UCSD-AML1 (cell line): ENCODE results near the gene PHKG1.
A peak's percentile ranks its signal among the peaks of the same experiment; 100 is the strongest.
"Not testable (repeated sequence)": the region's sequence is repeated elsewhere in the genome, so short reads cannot be mapped to it uniquely, and the experiment has no call there.

Experiments
- DNase-seq: peaks from one replicate; lab custom pipeline; 2025; ENCODE audit not compliant: unreplicated experiment; lab: John Stamatoyannopoulos, UW

PHKG1 gene

GRCh38 chr7:56083150-56083785, 9.5 kb downstream of the PHKG1 start:
- no peak for DNase-seq

- no peak for DNase-seq
These were observed 11.0 kb downstream of the PHKG1 start for GRCh38 chr7:56081626-56082340.

- DNase-seq = not testable (repeated sequence)
These were observed 11.9 kb downstream of the PHKG1 start for GRCh38 chr7:56080726-56081435.

DNA sequence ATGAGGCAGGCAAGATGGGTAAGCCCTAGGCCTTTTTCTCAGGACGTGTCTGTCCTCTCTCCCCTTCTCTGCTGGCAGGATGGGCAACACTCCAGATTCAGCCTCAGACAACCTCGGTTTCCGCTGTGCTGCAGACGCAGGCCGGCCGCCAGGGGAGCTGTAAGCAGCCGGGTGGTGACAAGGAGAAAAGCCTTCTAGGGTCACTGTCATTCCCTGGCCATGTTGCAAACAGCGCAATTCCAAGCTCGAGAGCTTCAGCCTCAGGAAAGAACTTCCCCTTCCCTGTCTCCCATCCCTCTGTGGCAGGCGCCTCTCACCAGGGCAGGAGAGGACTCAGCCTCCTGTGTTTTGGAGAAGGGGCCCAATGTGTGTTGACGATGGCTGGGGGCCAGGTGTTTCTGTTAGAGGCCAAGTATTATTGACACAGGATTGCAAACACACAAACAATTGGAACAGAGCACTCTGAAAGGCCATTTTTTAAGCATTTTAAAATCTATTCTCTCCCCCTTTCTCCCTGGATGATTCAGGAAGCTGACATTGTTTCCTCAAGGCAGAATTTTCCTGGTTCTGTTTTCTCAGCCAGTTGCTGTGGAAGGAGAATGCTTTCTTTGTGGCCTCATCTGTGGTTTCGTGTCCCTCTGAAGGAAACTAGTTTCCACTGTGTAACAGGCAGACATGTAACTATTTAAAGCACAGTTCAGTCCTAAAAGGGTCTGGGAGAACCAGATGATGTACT, 13.1 kb downstream of the PHKG1 start:
- DNase-seq = no peak

DNA sequence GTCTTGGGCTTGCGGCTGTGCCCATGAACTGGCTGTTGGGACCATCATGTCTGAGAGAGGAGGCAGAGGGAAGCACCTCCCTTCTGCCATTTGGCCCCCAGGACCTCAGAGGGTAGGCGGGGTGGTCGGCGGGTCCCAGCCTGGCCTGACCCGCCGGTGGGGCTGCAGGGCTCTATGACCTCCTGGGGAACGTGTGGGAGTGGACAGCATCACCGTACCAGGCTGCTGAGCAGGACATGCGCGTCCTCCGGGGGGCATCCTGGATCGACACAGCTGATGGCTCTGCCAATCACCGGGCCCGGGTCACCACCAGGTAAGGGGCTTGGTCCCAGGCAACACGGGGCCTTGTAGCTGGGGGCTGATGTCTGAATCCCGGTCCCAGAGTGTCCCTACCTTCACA, 14.6 kb downstream of the PHKG1 start:
- DNase-seq = no peak

DNA sequence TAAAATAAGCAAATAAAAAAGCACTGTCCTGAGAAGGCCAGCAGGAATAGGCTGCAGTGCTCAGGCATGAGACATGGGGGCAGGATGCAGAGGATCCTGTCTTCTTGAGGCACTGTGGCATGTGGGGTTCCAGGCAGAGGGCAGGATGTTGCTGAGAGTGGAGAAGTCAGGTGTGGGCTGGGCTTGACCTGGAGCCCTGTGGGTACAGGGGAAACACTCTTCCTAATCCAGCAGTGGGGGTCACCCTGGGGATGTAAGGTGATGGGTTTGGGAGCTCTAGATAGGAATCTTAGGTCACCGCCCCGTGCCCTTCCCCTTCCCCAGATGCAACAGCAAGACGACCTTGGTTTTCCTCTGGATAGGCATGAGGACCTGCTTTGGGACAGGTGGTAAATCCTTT, 15.1 kb downstream of the PHKG1 start:
- no peak for DNase-seq

DNA sequence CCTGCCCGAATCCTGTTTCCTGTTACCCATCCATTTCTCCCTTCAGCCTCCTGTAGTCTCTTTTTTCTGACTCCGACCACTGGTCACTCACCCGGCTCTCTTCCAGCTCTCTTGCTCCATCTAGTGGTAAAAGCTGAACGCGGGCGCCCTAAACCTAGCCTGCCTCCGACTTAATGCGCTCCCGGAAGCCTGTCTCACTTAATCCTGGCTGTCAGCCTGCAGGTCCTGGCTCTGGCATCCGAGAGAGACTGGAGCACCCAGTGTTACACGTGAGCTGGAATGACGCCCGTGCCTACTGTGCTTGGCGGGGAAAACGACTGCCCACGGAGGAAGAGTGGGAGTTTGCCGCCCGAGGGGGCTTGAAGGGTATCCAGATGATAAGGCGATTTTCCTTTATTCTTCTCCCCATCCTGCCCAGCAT, 18.4 kb downstream of the PHKG1 start:
- DNase-seq = peak; percentile 53

- not testable (repeated sequence) for DNase-seq
These were observed 26.4 kb downstream of the PHKG1 start for GRCh38 chr7:56066376-56066775.

- peak; percentile 86 for DNase-seq
These were observed 28.7 kb downstream of the PHKG1 start, which contains the start of gene SUMF2 for GRCh38 chr7:56063882-56064625. Gene SUMF2 (plus strand): TSS chr7:56064286. CDS start chr7:56064312, 26 bp downstream.

GRCh38 chr7:56063500-56063881, 29.3 kb downstream of the PHKG1 start:
- DNase-seq = no peak

DNA sequence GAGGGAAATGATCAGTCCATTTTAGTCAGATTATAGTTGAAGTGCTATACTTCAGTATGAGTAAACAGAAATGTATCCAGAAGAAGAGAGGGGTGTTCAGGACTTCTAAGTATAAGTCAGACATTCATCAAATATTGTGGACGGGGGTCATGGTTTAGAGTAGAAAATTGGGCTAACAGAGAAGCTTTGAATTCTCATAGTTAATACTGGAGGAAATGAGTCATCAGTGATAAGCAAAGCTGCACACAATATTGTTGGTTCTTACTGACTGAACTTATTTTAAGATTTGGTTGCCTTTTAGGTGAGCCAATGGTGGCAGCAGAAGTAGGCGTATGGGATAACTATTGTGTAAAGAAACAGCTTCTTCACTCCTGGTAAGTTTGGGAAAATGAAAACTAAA, 30.4 kb downstream of the PHKG1 start:
- DNase-seq = no peak

GRCh38 chr7:56053993-56054392, 38.8 kb downstream of the PHKG1 start:
- DNase-seq = no peak

GRCh38 chr7:56053379-56053778, 39.4 kb downstream of the PHKG1 start:
- no peak for DNase-seq

DNA sequence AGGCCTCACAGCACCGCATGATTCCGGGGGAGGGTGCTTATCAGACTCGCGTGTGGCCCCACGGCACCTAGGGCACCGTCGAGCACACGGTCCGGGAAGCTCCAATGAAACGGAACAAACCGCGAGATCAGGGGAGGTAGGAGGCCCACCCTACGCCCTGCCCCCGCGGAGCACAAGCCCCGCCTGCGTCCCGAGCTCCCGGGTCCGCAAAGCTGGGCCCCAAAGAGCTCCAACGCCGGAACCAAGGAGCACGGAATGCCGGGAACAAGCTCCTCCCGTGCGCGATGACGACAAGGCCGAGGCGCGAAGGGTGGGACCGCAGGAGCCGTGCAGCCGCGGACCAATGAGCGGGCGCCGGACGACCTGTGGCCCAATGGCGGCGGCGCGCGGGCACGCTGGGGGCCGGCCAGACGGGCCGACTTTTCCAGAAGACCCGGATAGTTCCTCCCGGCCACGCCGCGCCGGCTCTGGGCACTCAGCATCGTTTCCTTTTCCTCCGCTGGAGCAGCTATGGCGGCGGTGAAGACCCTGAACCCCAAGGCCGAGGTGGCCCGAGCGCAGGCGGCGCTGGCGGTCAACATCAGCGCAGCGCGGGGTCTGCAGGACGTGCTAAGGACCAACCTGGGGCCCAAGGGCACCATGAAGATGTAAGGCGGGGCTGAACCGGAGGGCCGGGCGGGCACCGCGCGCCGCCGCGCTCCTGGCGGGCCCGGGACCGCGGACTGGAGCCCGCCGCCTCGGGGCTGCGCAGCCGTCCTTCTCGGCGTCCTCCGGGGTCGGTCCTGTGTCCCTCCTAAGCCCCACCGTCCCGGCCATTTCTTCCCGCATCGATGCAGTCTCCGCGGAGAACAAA, 41.2 kb downstream of the PHKG1 start, which contains the start of the genes CCT6A and PSPH:
Gene CCT6A, plus strand, starts transcription at position 427 of the 853 bp plus-strand sequence. Its CDS starts 84 bp downstream, at position 511.
Gene PSPH, minus strand, starts transcription at position 106 of the 853 bp plus-strand sequence. CDS start 30,232 bp downstream, outside the sequence.
- peak; percentile 92 for DNase-seq

DNA sequence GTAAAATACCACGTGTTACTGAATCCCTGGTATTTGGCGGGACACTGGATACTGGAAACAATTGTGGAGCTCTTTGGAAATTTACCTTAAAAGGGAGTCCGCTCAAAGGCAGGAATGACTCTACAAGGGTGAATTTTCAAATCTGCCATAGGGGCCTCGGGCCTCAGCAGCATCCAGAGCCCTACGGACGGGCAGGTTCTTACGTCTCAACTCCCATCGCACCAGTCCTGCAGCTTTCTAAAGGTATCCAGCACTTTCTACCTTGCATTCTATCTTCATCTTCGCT, 41.8 kb downstream of the PHKG1 start:
- no peak for DNase-seq

DNA sequence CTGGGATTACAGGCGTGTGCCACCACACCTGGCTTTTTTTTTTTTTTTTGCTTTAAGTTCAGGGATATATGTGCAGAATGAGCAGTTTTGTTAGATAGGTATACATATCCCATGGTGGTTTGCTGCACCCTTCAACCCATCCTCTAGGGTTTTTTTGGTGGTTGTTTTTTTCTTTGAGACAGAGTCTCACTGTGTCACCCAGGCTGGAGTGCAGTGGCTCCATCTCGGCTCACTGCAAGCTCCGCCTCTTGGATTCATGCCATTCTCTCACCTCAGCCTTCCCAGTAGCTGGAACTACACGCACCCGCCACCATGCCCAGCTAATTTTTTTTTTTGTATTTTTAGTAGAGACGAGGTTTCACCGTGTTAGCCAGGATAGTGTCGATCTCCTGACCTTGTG, 44.0 kb downstream of the PHKG1 start:
- not testable (repeated sequence) for DNase-seq

- DNase-seq = no peak
These were observed 44.5 kb downstream of the PHKG1 start for GRCh38 chr7:56048245-56048644.

DNA sequence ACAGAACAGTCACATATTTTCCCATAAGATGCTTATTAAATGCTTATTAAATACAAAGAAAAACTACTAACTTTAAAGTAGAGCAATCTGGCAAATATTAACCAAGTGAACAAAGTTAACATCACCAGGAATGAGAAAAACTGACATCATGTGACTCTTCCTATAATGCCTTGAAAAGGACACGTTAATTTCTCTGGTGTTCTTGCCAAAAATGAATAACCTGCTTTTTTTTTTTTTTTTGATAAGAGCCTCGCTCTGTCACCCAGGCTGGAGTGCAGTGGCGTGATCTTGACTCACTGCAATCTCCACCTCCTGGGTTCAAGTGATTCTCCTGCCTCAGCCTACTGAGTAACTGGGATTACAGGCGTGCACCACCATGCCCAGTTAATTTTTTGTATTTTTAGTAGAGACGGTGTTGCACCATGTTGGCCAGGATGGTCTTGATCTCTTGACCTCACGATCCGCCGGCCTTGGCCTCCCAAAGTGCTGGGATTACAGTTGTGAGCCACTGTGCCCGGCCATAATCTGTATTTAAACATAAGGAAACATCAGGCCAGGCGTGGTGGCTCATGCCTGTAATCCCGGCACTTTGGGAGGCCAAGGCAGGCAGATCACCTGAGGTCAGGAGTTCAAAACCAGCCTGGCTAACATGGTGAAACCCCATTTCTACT, 45.2 kb downstream of the PHKG1 start:
- not testable (repeated sequence) for DNase-seq
